HG02943 (cell line): ENCODE data around the gene ZNF618.
"Not testable (repeated sequence)": the region's sequence is repeated elsewhere in the genome, so short reads cannot be mapped to it uniquely, and the experiment has no call there.

ENCODE experiments used
- ATAC-seq: cut with Tn5 transposase; IDR thresholded peaks from one replicate; pipeline ENCODE4 v1.9.1; 2021; ENCODE audit warnings: mild to moderate bottlenecking, low read depth, moderate library complexity; ENCODE audit not compliant: unreplicated experiment

ZNF618 gene

GRCh38 chr9:114075602-114076001 is 199.5 kb downstream of the ZNF618 start:
- no peak for ATAC-seq

GRCh38 chr9:114076237-114077161 is 200.4 kb downstream of the ZNF618 start:
- ATAC-seq = no peak

GRCh38 chr9:114077162-114077837 is 201.2 kb downstream of the ZNF618 start:
- ATAC-seq = no peak

GRCh38 chr9:114078021-114078780 is 202.1 kb downstream of the ZNF618 start, which contains the start of gene AMBP:
AMBP (minus strand) TSS chr9:114078300; CDS start chr9:114078209, 91 bp downstream.
- no peak for ATAC-seq

- ATAC-seq = no peak
Measured at GRCh38 chr9:114078781-114079156, 202.7 kb downstream of the ZNF618 start.

GRCh38 chr9:114080195-114080772 is 204.2 kb downstream of the ZNF618 start:
- no peak for ATAC-seq

- no peak for ATAC-seq
Measured at GRCh38 chr9:114080773-114081440, 204.8 kb downstream of the ZNF618 start.

- no peak for ATAC-seq
Measured at GRCh38 chr9:114081441-114082016, 205.4 kb downstream of the ZNF618 start.

GRCh38 chr9:114082017-114082762 is 206.1 kb downstream of the ZNF618 start:
- ATAC-seq = peak; percentile 83

GRCh38 chr9:114082763-114083412 is 206.8 kb downstream of the ZNF618 start:
- ATAC-seq = not testable (repeated sequence)

GRCh38 chr9:114083666-114084065 is 207.6 kb downstream of the ZNF618 start:
- ATAC-seq = no peak

- no peak for ATAC-seq
Measured at GRCh38 chr9:114084282-114085073, 208.4 kb downstream of the ZNF618 start.

GRCh38 chr9:114085387-114085789 is 209.3 kb downstream of the ZNF618 start:
- ATAC-seq = no peak

GRCh38 chr9:114086009-114086408 is 209.9 kb downstream of the ZNF618 start:
- ATAC-seq = no peak

GRCh38 chr9:114086607-114087006 is 210.5 kb downstream of the ZNF618 start:
- no peak for ATAC-seq

- no peak for ATAC-seq
Measured at GRCh38 chr9:114087721-114088120, 211.6 kb downstream of the ZNF618 start.

- ATAC-seq = no peak
Measured at GRCh38 chr9:114088571-114089170, 212.6 kb downstream of the ZNF618 start.
